Heart left ventricle (tissue), 13 donors: ENCODE measurements around the gene PALM3.

Experiments used
- POLR2A ChIP-seq, 2 donors: fragments of 450-650 bp; IDR thresholded peaks; one replicate each; pipeline ENCODE4 v1.6.1; 2017; ENCODE audit warnings: antibody characterized with exemption in 2 of 2, mild to moderate bottlenecking in 2 of 2, moderate library complexity in 2 of 2
- TF ChIP-seq, protein P1 (sequence below), 12 donors: fragments of 200-600 bp; sonication (generic) in 4 of 12; IDR thresholded peaks; one replicate each; pipeline versions ENCODE4 v1.5.0 to v1.8.0; 2018 to 2022; ENCODE audit warnings: antibody characterized with exemption in 12 of 12, mild to moderate bottlenecking in 5 of 12
- donor health status: ischemic (EF 13 %, LVEDD 7.1; RV severe dilation, severe dysfunction).
- donor health status: DM: no; HTN: yes; CAD: no.
- donor health status: DM: no; HTN: no; CAD: no.
- donor health status: ischemic (EF 25% LVEDD 6.9; RV normal size, moderate dysfunction).
- donor health status: ischemic (EF 25% LVEDD 5.7; RV mildly dilated, moderate dysfunction).
- donor health status: ischemic (EF 35%, LVEDD 5.7; RV mildly dilated, moderate dysfunction).
- donor health status: nonischemic (EF 11% LVEDD 7.7; RV severe dilation, severe dysfunction).
- donor health status: DM: yes; HTN: yes; CAD: no.
- donor health status: PGD.
- donor health status: ischemic (EF 29% LVEDD 5.4; RV normal size, mild dysfunction).
- donor health status: nonischemic (EF 23%, LVEDD 6.1; RV moderate dilation, normal function).

DNA sequence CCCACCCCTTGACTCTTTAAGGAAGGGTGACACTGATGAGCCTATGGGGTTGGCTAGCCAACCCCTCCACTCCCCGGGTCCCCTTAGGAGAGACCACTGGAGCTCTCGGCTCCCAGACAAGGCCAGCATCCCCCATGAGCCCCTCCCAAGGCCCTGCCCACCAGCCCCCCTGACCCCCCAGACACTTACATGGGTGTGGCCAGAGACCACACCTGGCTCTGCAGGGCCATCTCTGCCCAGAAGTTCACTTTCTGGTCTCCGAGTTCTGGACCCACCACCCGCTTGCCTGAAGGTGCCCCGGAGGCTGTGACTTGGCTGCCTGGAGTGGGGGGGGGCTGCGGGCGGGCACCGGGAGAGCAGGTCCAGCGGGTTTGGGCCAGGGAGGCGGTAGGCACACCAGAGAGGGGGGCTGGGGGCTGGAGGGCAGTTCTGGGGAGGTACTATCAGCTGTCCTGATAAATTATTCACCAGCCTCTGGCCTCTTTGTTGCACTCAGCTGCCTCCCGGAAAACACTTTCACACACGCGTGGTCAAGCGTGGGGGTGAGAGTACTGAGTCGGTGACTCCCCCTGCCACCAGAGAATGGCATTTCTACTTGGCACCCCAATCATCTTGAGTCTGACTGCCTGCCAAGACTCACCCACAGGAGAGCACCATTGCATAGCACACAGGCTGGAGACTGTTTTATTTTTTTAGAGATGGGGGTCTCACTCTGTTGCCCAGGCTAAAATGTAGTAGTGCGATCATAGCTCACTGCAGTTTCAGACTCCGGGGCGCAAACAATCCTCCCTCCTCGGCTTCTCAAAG is at the start of gene PALM3:
- TF ChIP-seq, protein P1, sequence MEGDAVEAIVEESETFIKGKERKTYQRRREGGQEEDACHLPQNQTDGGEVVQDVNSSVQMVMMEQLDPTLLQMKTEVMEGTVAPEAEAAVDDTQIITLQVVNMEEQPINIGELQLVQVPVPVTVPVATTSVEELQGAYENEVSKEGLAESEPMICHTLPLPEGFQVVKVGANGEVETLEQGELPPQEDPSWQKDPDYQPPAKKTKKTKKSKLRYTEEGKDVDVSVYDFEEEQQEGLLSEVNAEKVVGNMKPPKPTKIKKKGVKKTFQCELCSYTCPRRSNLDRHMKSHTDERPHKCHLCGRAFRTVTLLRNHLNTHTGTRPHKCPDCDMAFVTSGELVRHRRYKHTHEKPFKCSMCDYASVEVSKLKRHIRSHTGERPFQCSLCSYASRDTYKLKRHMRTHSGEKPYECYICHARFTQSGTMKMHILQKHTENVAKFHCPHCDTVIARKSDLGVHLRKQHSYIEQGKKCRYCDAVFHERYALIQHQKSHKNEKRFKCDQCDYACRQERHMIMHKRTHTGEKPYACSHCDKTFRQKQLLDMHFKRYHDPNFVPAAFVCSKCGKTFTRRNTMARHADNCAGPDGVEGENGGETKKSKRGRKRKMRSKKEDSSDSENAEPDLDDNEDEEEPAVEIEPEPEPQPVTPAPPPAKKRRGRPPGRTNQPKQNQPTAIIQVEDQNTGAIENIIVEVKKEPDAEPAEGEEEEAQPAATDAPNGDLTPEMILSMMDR (IDR thresholded peaks at IDR 0.05) = no peak
- no peak for TF ChIP-seq POLR2A (IDR thresholded peaks at IDR 0.05)
